Measurements from ENCODE around the gene LSM8.
"Not testable (repeated sequence)": the region's sequence is repeated elsewhere in the genome, so short reads cannot be mapped to it uniquely, and the experiment has no call there.

LSM8 gene

GRCh38 chr7:118202061-118202460 lies 18.1 kb downstream of the LSM8 start:
- no peak for DNase-seq (ENCODE audit: low read depth in 2 of 2)

- DNase-seq (ENCODE audit: low read depth in 2 of 2): peak; percentile 60 to 69
Measured at GRCh38 chr7:118214051-118214832, 30.3 kb downstream of the LSM8 start.

GRCh38 chr7:118214833-118215182 lies 30.8 kb downstream of the LSM8 start:
- no peak for DNase-seq (ENCODE audit: low read depth in 2 of 2)

- DNase-seq (ENCODE audit: low read depth in 2 of 2): no peak
Measured at GRCh38 chr7:118217210-118217619, 33.3 kb downstream of the LSM8 start.

- DNase-seq (ENCODE audit: low read depth in 2 of 2): no peak
Measured at GRCh38 chr7:118218413-118219156, 34.6 kb downstream of the LSM8 start.

- no peak for DNase-seq (ENCODE audit: low read depth in 2 of 2)
Measured at GRCh38 chr7:118219157-118219512, 35.2 kb downstream of the LSM8 start.

GRCh38 chr7:118220583-118220982 lies 36.6 kb downstream of the LSM8 start:
- DNase-seq (ENCODE audit: low read depth in 2 of 2): no peak

GRCh38 chr7:118222591-118222990 lies 38.6 kb downstream of the LSM8 start:
- no peak for DNase-seq (ENCODE audit: low read depth in 2 of 2)

GRCh38 chr7:118224521-118224920 lies 40.6 kb downstream of the LSM8 start, which contains the start of gene ANKRD7:
Gene ANKRD7 (plus strand): TSS chr7:118224704. CDS start chr7:118224831, 127 bp downstream.
- DNase-seq (ENCODE audit: low read depth in 2 of 2): no peak

GRCh38 chr7:118232837-118233236 lies 48.9 kb downstream of the LSM8 start:
- DNase-seq (ENCODE audit: low read depth in 2 of 2): no peak

GRCh38 chr7:118233799-118234198 lies 49.8 kb downstream of the LSM8 start:
- DNase-seq (ENCODE audit: low read depth in 2 of 2): no peak

GRCh38 chr7:118239014-118239413 lies 55.0 kb downstream of the LSM8 start:
- no peak for DNase-seq (ENCODE audit: low read depth in 2 of 2)

- not testable (repeated sequence) for DNase-seq (ENCODE audit: low read depth in 2 of 2)
Measured at GRCh38 chr7:118240320-118240719, 56.4 kb downstream of the LSM8 start.

Data from stimulated activated CD8-positive, alpha-beta memory T cell treated with anti-CD3 and anti-CD28 coated beads, Interleukin-15, amount 100 ng/mL, for 4 hours (primary cell).